ENCODE measurements around the gene ATP6V1E1.

The ATP6V1E1 gene

GRCh38 chr22:17607891-17608521 is 20.5 kb downstream of the ATP6V1E1 start:
- Histone ChIP-seq H3K4me3 (ENCODE audit: low read depth in 1 of 2, low read length in 2 of 2) (no peak overlapping the region), H3K27me3 (ENCODE audit: control insufficient read depth in 1 of 2, insufficient read depth in 2 of 2, low read length in 2 of 2) (no peaks in the 10 kb centered on the region), H3K27ac (ENCODE audit: low read depth, low read length) (no peak overlapping the region), H3K4me1 (ENCODE audit: control insufficient read depth in 1 of 2, insufficient read depth in 2 of 2, low read length in 2 of 2) (no peaks in the 10 kb centered on the region), H3K9ac (ENCODE audit: low read depth in 1 of 2, low read length in 2 of 2) (no peak overlapping the region), H3K9me3 (ENCODE audit: control insufficient read depth in 1 of 2, low read length in 2 of 2) (no peaks in the 10 kb centered on the region), H3K36me3 (ENCODE audit: control insufficient read depth in 1 of 2, insufficient read depth in 2 of 2, low read length in 2 of 2) (peaks cover 22 to 61% of the 10 kb centered on the region in 2 donors)

DNA sequence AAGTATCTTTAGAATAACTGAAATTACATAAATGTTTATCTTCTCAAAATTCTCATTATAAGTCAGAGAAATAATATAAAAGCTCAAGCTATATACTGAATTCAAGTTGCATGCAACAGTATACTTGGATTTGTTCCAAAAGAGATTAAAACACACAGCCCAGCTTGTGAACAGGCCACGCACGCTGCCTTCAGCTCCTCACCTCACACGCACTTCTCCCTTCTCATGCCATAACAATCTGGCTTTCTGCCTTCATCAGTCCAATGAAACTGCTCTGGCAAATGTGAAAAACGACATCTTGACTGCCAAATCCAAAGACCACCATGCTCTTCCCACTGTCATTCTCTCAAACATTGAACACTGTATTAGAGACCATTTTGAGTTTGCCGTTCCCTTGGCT is 22.1 kb downstream of the ATP6V1E1 start:
- no peaks in the 10 kb centered on the region for H3K9me3 ChIP-seq (ENCODE audit: control insufficient read depth in 1 of 2, low read length in 2 of 2)
- peaks cover 8 to 47% of the 10 kb centered on the region in 2 donors for H3K36me3 ChIP-seq (ENCODE audit: control insufficient read depth in 1 of 2, insufficient read depth in 2 of 2, low read length in 2 of 2)
- H3K27ac ChIP-seq (ENCODE audit: low read depth, low read length) = no peak overlapping the region
- no peaks in the 10 kb centered on the region for H3K27me3 ChIP-seq (ENCODE audit: control insufficient read depth in 1 of 2, insufficient read depth in 2 of 2, low read length in 2 of 2)
- no peaks in the 10 kb centered on the region for H3K4me1 ChIP-seq (ENCODE audit: control insufficient read depth in 1 of 2, insufficient read depth in 2 of 2, low read length in 2 of 2)
- no peak overlapping the region for H3K4me3 ChIP-seq (ENCODE audit: low read depth in 1 of 2, low read length in 2 of 2)
- no peak overlapping the region for H3K9ac ChIP-seq (ENCODE audit: low read depth in 1 of 2, low read length in 2 of 2)

- no peak overlapping the region for H3K9ac ChIP-seq (ENCODE audit: low read depth in 1 of 2, low read length in 2 of 2)
- no peak overlapping the region for H3K27ac ChIP-seq (ENCODE audit: low read depth, low read length)
- H3K9me3 ChIP-seq (ENCODE audit: control insufficient read depth in 1 of 2, low read length in 2 of 2) = no peaks in the 10 kb centered on the region
- peaks cover 14 to 50% of the 10 kb centered on the region in 2 donors for H3K36me3 ChIP-seq (ENCODE audit: control insufficient read depth in 1 of 2, insufficient read depth in 2 of 2, low read length in 2 of 2)
- no peak overlapping the region for H3K4me3 ChIP-seq (ENCODE audit: low read depth in 1 of 2, low read length in 2 of 2)
- H3K27me3 ChIP-seq (ENCODE audit: control insufficient read depth in 1 of 2, insufficient read depth in 2 of 2, low read length in 2 of 2) = no peaks in the 10 kb centered on the region
- H3K4me1 ChIP-seq (ENCODE audit: control insufficient read depth in 1 of 2, insufficient read depth in 2 of 2, low read length in 2 of 2) = no peaks in the 10 kb centered on the region
Measured at GRCh38 chr22:17603668-17604067, 24.9 kb downstream of the ATP6V1E1 start.

- Histone ChIP-seq H3K4me3 (ENCODE audit: low read depth in 1 of 2, low read length in 2 of 2) (no peak overlapping the region), H3K27me3 (ENCODE audit: control insufficient read depth in 1 of 2, insufficient read depth in 2 of 2, low read length in 2 of 2) (no peaks in the 10 kb centered on the region), H3K9me3 (ENCODE audit: control insufficient read depth in 1 of 2, low read length in 2 of 2) (no peaks in the 10 kb centered on the region), H3K9ac (ENCODE audit: low read depth in 1 of 2, low read length in 2 of 2) (no peak overlapping the region), H3K4me1 (ENCODE audit: control insufficient read depth in 1 of 2, insufficient read depth in 2 of 2, low read length in 2 of 2) (no peaks in the 10 kb centered on the region), H3K27ac (ENCODE audit: low read depth, low read length) (no peak overlapping the region), H3K36me3 (ENCODE audit: control insufficient read depth in 1 of 2, insufficient read depth in 2 of 2, low read length in 2 of 2) (peaks cover 26 to 57% of the 10 kb centered on the region in 2 donors)
Measured at GRCh38 chr22:17601031-17601430, 27.5 kb downstream of the ATP6V1E1 start.

DNA sequence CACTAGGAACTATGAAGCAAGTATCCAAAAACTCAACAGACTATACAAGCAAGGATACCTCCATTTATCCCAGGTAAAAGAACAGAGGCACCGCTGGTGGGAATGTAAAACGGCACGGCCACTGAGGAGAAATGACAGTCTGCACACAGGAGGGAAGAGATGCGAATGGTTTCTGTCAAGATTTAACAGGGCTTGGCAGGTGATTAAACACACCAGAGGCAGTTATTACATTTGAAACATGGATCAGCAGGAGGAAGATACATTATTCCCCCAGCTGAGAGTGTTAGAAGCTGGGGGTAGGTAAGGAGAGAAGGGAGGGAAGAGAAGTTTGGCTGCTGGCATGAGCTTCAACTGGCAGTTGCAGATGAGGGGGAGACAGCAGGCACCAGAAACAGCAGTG is 30.2 kb downstream of the ATP6V1E1 start:
- H3K27me3 ChIP-seq (ENCODE audit: control insufficient read depth in 1 of 2, insufficient read depth in 2 of 2, low read length in 2 of 2) = no peaks in the 10 kb centered on the region
- no peaks in the 10 kb centered on the region for H3K9me3 ChIP-seq (ENCODE audit: control insufficient read depth in 1 of 2, low read length in 2 of 2)
- peaks cover 40 to 72% of the 10 kb centered on the region in 2 donors for H3K36me3 ChIP-seq (ENCODE audit: control insufficient read depth in 1 of 2, insufficient read depth in 2 of 2, low read length in 2 of 2)
- no peak overlapping the region for H3K4me3 ChIP-seq (ENCODE audit: low read depth in 1 of 2, low read length in 2 of 2)
- H3K9ac ChIP-seq (ENCODE audit: low read depth in 1 of 2, low read length in 2 of 2) = no peak overlapping the region
- H3K27ac ChIP-seq (ENCODE audit: low read depth, low read length) = no peak overlapping the region
- no peaks in the 10 kb centered on the region for H3K4me1 ChIP-seq (ENCODE audit: control insufficient read depth in 1 of 2, insufficient read depth in 2 of 2, low read length in 2 of 2)

GRCh38 chr22:17597217-17597616 is 31.3 kb downstream of the ATP6V1E1 start:
- no peaks in the 10 kb centered on the region for H3K27me3 ChIP-seq (ENCODE audit: control insufficient read depth in 1 of 2, insufficient read depth in 2 of 2, low read length in 2 of 2)
- no peak overlapping the region for H3K27ac ChIP-seq (ENCODE audit: low read depth, low read length)
- H3K4me1 ChIP-seq (ENCODE audit: control insufficient read depth in 1 of 2, insufficient read depth in 2 of 2, low read length in 2 of 2) = no peaks in the 10 kb centered on the region
- H3K9me3 ChIP-seq (ENCODE audit: control insufficient read depth in 1 of 2, low read length in 2 of 2) = no peaks in the 10 kb centered on the region
- peaks cover 47 to 81% of the 10 kb centered on the region in 2 donors for H3K36me3 ChIP-seq (ENCODE audit: control insufficient read depth in 1 of 2, insufficient read depth in 2 of 2, low read length in 2 of 2)
- H3K4me3 ChIP-seq (ENCODE audit: low read depth in 1 of 2, low read length in 2 of 2) = no peak overlapping the region
- H3K9ac ChIP-seq (ENCODE audit: low read depth in 1 of 2, low read length in 2 of 2) = no peak overlapping the region

DNA sequence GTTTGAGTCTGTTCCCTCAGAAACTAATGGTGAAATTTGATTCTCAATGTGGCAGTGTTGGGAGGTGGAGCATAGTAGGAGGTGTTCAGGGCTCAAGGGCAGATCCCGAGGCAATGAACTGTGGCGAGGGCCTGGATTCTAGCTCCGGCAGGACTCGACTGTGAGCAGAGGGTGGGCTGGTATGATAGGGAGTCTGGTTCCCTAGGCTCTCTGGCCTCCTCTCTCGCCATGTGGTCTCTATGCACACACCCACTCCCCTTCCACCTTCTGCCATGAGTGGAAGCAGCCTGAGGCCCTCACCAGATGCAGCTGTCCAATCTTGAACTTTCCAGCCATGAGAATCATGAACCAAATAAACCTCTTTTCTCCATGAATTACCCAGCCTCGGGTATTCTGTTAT is 32.3 kb downstream of the ATP6V1E1 start:
- Histone ChIP-seq H3K36me3 (ENCODE audit: control insufficient read depth in 1 of 2, insufficient read depth in 2 of 2, low read length in 2 of 2) (peaks cover 51 to 89% of the 10 kb centered on the region in 2 donors), H3K27ac (ENCODE audit: low read depth, low read length) (no peak overlapping the region), H3K4me3 (ENCODE audit: low read depth in 1 of 2, low read length in 2 of 2) (no peak overlapping the region), H3K27me3 (ENCODE audit: control insufficient read depth in 1 of 2, insufficient read depth in 2 of 2, low read length in 2 of 2) (no peaks in the 10 kb centered on the region), H3K4me1 (ENCODE audit: control insufficient read depth in 1 of 2, insufficient read depth in 2 of 2, low read length in 2 of 2) (no peaks in the 10 kb centered on the region), H3K9ac (ENCODE audit: low read depth in 1 of 2, low read length in 2 of 2) (no peak overlapping the region), H3K9me3 (ENCODE audit: control insufficient read depth in 1 of 2, low read length in 2 of 2) (no peaks in the 10 kb centered on the region)

GRCh38 chr22:17592201-17592600 is 36.3 kb downstream of the ATP6V1E1 start:
- Histone ChIP-seq H3K9ac (ENCODE audit: low read depth in 1 of 2, low read length in 2 of 2) (no peak overlapping the region), H3K27ac (ENCODE audit: low read depth, low read length) (no peak overlapping the region), H3K4me3 (ENCODE audit: low read depth in 1 of 2, low read length in 2 of 2) (no peak overlapping the region), H3K36me3 (ENCODE audit: control insufficient read depth in 1 of 2, insufficient read depth in 2 of 2, low read length in 2 of 2) (peaks cover 39 to 70% of the 10 kb centered on the region in 2 donors), H3K9me3 (ENCODE audit: control insufficient read depth in 1 of 2, low read length in 2 of 2) (no peaks in the 10 kb centered on the region), H3K4me1 (ENCODE audit: control insufficient read depth in 1 of 2, insufficient read depth in 2 of 2, low read length in 2 of 2) (no peaks in the 10 kb centered on the region), H3K27me3 (ENCODE audit: control insufficient read depth in 1 of 2, insufficient read depth in 2 of 2, low read length in 2 of 2) (no peaks in the 10 kb centered on the region)

- no peak overlapping the region for H3K9ac ChIP-seq (ENCODE audit: low read depth in 1 of 2, low read length in 2 of 2)
- H3K27me3 ChIP-seq (ENCODE audit: control insufficient read depth in 1 of 2, insufficient read depth in 2 of 2, low read length in 2 of 2) = no peaks in the 10 kb centered on the region
- no peaks in the 10 kb centered on the region for H3K9me3 ChIP-seq (ENCODE audit: control insufficient read depth in 1 of 2, low read length in 2 of 2)
- H3K4me3 ChIP-seq (ENCODE audit: low read depth in 1 of 2, low read length in 2 of 2) = no peak overlapping the region
- H3K36me3 ChIP-seq (ENCODE audit: control insufficient read depth in 1 of 2, insufficient read depth in 2 of 2, low read length in 2 of 2) = peaks cover 32 to 54% of the 10 kb centered on the region in 2 donors
- no peak overlapping the region for H3K27ac ChIP-seq (ENCODE audit: low read depth, low read length)
- H3K4me1 ChIP-seq (ENCODE audit: control insufficient read depth in 1 of 2, insufficient read depth in 2 of 2, low read length in 2 of 2) = no peaks in the 10 kb centered on the region
Measured at GRCh38 chr22:17590586-17590985, 38.0 kb downstream of the ATP6V1E1 start.

DNA sequence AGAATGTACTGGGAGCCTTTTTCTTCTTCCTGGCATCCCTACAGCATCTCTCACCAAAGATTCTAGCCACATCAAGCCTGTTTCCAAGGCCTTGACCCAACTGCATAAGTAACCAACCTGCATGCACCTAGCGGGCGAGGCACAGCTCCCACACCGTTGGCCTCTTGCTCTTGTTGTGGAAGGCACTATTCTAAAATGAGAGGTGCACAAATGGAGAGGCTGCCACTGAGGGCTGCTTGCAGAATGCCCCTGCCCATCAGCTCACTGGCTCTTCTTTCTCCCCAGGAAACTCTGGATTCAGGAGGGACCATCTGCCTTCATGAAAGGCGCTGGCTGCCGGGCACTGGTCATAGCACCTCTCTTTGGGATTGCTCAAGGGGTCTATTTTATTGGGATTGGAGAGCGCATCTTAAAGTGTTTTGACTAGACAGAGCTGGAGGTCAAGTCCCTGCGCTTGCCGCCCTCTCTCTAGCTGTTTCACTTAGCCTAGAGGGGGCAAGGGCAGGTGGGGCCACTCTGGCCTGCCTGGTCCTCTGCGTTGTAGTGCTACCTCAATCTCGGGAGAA is 38.7 kb downstream of the ATP6V1E1 start:
- Histone ChIP-seq H3K4me3 (ENCODE audit: low read depth in 1 of 2, low read length in 2 of 2) (no peak overlapping the region), H3K27ac (ENCODE audit: low read depth, low read length) (no peak overlapping the region), H3K27me3 (ENCODE audit: control insufficient read depth in 1 of 2, insufficient read depth in 2 of 2, low read length in 2 of 2) (no peaks in the 10 kb centered on the region), H3K36me3 (ENCODE audit: control insufficient read depth in 1 of 2, insufficient read depth in 2 of 2, low read length in 2 of 2) (peaks cover 32 to 48% of the 10 kb centered on the region in 2 donors), H3K4me1 (ENCODE audit: control insufficient read depth in 1 of 2, insufficient read depth in 2 of 2, low read length in 2 of 2) (no peaks in the 10 kb centered on the region), H3K9ac (ENCODE audit: low read depth in 1 of 2, low read length in 2 of 2) (no peak overlapping the region), H3K9me3 (ENCODE audit: control insufficient read depth in 1 of 2, low read length in 2 of 2) (no peaks in the 10 kb centered on the region)
